ENCODE measurements around the gene LRP5.

DNA sequence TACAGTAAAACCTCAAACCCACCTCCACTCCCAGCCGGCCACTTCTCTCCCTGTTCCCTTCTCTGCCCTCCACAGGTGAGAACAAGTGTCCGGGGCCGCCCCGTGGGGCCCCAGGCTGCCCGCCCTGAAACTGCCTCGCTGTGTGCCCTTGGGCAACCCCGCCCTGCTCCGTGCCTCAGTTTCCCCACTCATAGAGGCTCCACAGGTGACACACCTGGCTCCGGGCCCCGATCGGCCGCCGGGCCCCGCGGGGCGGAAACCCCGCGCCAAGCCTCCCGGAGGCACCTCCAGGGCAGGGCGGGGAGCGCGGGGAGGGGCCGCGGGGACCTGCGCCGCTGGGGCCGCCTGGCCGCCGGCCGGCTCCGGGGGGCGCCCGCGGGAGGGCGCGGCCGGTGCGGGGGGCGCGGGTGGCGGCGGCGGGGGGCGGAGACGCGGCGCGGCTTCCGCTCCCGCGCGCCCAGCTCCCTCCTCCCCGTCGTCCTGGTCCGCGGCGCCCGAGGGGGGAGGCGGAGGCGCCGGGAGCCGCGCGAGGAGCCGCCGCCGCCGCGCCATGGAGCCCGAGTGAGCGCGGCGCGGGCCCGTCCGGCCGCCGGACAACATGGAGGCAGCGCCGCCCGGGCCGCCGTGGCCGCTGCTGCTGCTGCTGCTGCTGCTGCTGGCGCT, at the start of gene LRP5:
- TF ChIP-seq, protein P1, sequence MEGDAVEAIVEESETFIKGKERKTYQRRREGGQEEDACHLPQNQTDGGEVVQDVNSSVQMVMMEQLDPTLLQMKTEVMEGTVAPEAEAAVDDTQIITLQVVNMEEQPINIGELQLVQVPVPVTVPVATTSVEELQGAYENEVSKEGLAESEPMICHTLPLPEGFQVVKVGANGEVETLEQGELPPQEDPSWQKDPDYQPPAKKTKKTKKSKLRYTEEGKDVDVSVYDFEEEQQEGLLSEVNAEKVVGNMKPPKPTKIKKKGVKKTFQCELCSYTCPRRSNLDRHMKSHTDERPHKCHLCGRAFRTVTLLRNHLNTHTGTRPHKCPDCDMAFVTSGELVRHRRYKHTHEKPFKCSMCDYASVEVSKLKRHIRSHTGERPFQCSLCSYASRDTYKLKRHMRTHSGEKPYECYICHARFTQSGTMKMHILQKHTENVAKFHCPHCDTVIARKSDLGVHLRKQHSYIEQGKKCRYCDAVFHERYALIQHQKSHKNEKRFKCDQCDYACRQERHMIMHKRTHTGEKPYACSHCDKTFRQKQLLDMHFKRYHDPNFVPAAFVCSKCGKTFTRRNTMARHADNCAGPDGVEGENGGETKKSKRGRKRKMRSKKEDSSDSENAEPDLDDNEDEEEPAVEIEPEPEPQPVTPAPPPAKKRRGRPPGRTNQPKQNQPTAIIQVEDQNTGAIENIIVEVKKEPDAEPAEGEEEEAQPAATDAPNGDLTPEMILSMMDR (IDR thresholded peaks at IDR 0.05): no peak
- TF ChIP-seq POLR2A (IDR thresholded peaks at IDR 0.05): no peak
